VCaP (cell line): ENCODE data around the gene UQCC2.

Source experiments
- H3K27ac ChIP-seq: fragments of 450-650 bp; 2 replicates; pipeline ENCODE4 v1.5.1; 2017
- CTCF ChIP-seq: fragments of 450-650 bp; conservative IDR thresholded peaks from 2 replicates; pipeline ENCODE4 v1.5.1; 2017; ENCODE audit warnings: mild to moderate bottlenecking, moderate library complexity

Gene UQCC2

GRCh38 chr6:33742092-33742491 is 30.6 kb upstream of the UQCC2 start:
- no peak overlapping the region; the same call in 1 of the 2 replicates for H3K27ac ChIP-seq
- no peak for TF ChIP-seq CTCF

GRCh38 chr6:33740794-33741193 is 29.3 kb upstream of the UQCC2 start:
- H3K27ac ChIP-seq, result no peak overlapping the region
- no peak for TF ChIP-seq CTCF

GRCh38 chr6:33740204-33740608 is 28.7 kb upstream of the UQCC2 start:
- no peak for TF ChIP-seq CTCF
- no peak overlapping the region for H3K27ac ChIP-seq

GRCh38 chr6:33739571-33739970 is 28.1 kb upstream of the UQCC2 start:
- H3K27ac ChIP-seq, result no peak overlapping the region
- TF ChIP-seq CTCF, result no peak

- H3K27ac ChIP-seq, result no peak overlapping the region; the same call in 1 of the 2 replicates
- no peak for TF ChIP-seq CTCF
Measured at GRCh38 chr6:33738879-33739278, 27.4 kb upstream of the UQCC2 start.

- TF ChIP-seq CTCF, result no peak
- peak overlapping the region; percentile 11; the same call in 1 of the 2 replicates for H3K27ac ChIP-seq
Measured at GRCh38 chr6:33738153-33738552, 26.7 kb upstream of the UQCC2 start.

- no peak for TF ChIP-seq CTCF
- H3K27ac ChIP-seq, result peak overlapping the region; percentile 11; the same call in 1 of the 2 replicates
Measured at GRCh38 chr6:33737267-33738026, 25.9 kb upstream of the UQCC2 start.
